A549 (cell line): Measurements from ENCODE around the gene AFG1L. TPM values are rescaled to one million over a fixed set of nuclear protein-coding genes. Genes with fewer than 3 reads are reported as not detected.

Experiments used
- ATAC-seq, 2 experiments: fragments of 200-7000 bp in 1 of 2; fragments of >200 bp in 1 of 2; cut with Nextera tagmentation in 1 of 2; cut with Tn5 transposase in 1 of 2; 3 replicates each; pipeline versions ENCODE4 v1.8.0 to v1.9.1; 2018 to 2020; ENCODE audit warnings: mild to moderate bottlenecking in 1 of 2, moderate library complexity in 1 of 2
- CTCF ChIA-PET: fragments of 300-600 bp; sonication (Branson Sonifier 250); formaldehyde crosslinking; extraction: SDS; loops from one replicate; lab custom pipeline; 2021; ENCODE audit warnings: antibody characterized with exemption, inconsistent platforms; lab: Yijun Ruan, JAX
- POLR2A ChIA-PET: fragments of 350-600 bp; formaldehyde crosslinking; extraction: SDS; loops from one replicate; lab custom pipeline; 2021; ENCODE audit warnings: antibody characterized with exemption, inconsistent platforms; lab: Yijun Ruan, JAX
- DNase-seq, 2 experiments: peaks; one replicate each; pipeline versions ENCODE4 v3.0.0 to v3.0.0-alpha.2; 2011 to 2016; ENCODE audit warnings: low read depth in 1 of 2, low spot score in 1 of 2
- FAIRE-seq: peaks from 2 replicates; lab custom pipeline; 2011; peaks lifted over from hg19 to GRCh38; lab: Jason Lieb, UNC
- H3K27ac ChIP-seq, 2 experiments: fragments of >200 bp; sonication (Bioruptor Twin); formaldehyde crosslinking; 3 replicates each; pipeline ENCODE4 v1.5.1; 2016 to 2017
- H3K4me1 ChIP-seq: fragments of >200 bp; sonication (Bioruptor Twin); formaldehyde crosslinking; 3 replicates; pipeline ENCODE4 v1.6.1; 2016
- H3K4me2 ChIP-seq: fragments of >200 bp; sonication (Bioruptor Twin); formaldehyde crosslinking; 3 replicates; pipeline ENCODE4 v1.6.1; 2016
- H3K4me3 ChIP-seq: fragments of >200 bp; sonication (Bioruptor Twin); formaldehyde crosslinking; 3 replicates; pipeline ENCODE4 v1.5.1; 2016
- H3K9me3 ChIP-seq: fragments of >200 bp; sonication (Bioruptor Twin); formaldehyde crosslinking; 3 replicates; pipeline ENCODE4 v1.6.1; 2016
- BHLHE40 ChIP-seq: IDR thresholded peaks from 2 replicates; pipeline ENCODE4 v1.6.1; 2012; ENCODE audit warnings: low read depth, low read length, inconsistent platforms
- CBX2 ChIP-seq: fragments of 200-600 bp; sonication (generic); IDR thresholded peaks from 2 replicates; pipeline ENCODE4 v1.6.1; 2016; ENCODE audit warnings: low read depth, mild to moderate bottlenecking, borderline replicate concordance
- CEBPB ChIP-seq, 2 experiments: fragments of >200 bp in 1 of 2; sonication (Bioruptor Twin) in 1 of 2; formaldehyde crosslinking in 1 of 2; IDR thresholded peaks; 2 replicates each; pipeline ENCODE4 v1.6.1; 2012 to 2016
- CHD2 ChIP-seq: fragments of 150-350 bp; IDR thresholded peaks from 2 replicates; pipeline ENCODE4 v1.6.1; 2014; ENCODE audit warnings: low read length; ENCODE audit not compliant: partially characterized antibody
- EHMT2 ChIP-seq: fragments of 200-600 bp; sonication (generic); IDR thresholded peaks from 2 replicates; pipeline ENCODE4 v1.6.1; 2016; ENCODE audit warnings: antibody characterized with exemption, low read depth, mild to moderate bottlenecking, moderate library complexity
- EP300 ChIP-seq, 2 experiments: fragments of >200 bp; sonication (Bioruptor Twin); formaldehyde crosslinking; IDR thresholded peaks; 2 replicates in 1 of 2; 3 replicates in 1 of 2; pipeline ENCODE4 v1.6.1; 2016 to 2017
- FOSB ChIP-seq: fragments of 250-450 bp; sonication (Bioruptor Pico); IDR thresholded peaks from 2 replicates; pipeline ENCODE4 v1.5.0; 2020; ENCODE audit warnings: mild to moderate bottlenecking, moderate library complexity
- HEYL ChIP-seq: fragments of 250-450 bp; sonication (Bioruptor Pico); IDR thresholded peaks from 2 replicates; pipeline ENCODE4 v1.8.0; 2021; ENCODE audit warnings: mild to moderate bottlenecking, moderate library complexity
- HOXA7 ChIP-seq: fragments of 250-450 bp; sonication (Bioruptor Pico); IDR thresholded peaks from 2 replicates; pipeline ENCODE4 v1.5.0; 2020; ENCODE audit warnings: mild to moderate bottlenecking, moderate library complexity
- HOXB5 ChIP-seq: fragments of 250-450 bp; sonication (Bioruptor Pico); IDR thresholded peaks from 2 replicates; pipeline ENCODE4 v1.5.0; 2020; ENCODE audit warnings: mild to moderate bottlenecking, moderate library complexity
- MAFK ChIP-seq: fragments of 450-650 bp; IDR thresholded peaks from 2 replicates; pipeline ENCODE4 v1.6.1; 2014; ENCODE audit not compliant: partially characterized antibody
- MYC ChIP-seq: IDR thresholded peaks from 2 replicates; pipeline ENCODE4 v1.6.1; 2012; ENCODE audit warnings: mild to moderate bottlenecking, inconsistent platforms, low read length, improper control_type of control experiment, borderline replicate concordance
- NPAS2 ChIP-seq: fragments of 250-450 bp; sonication (Bioruptor Pico); IDR thresholded peaks from 2 replicates; pipeline ENCODE4 v1.8.0; 2022; ENCODE audit warnings: mild to moderate bottlenecking, moderate library complexity, borderline replicate concordance
- RARB ChIP-seq: fragments of 250-450 bp; sonication (Bioruptor Pico); IDR thresholded peaks from 2 replicates; pipeline ENCODE4 v1.8.0; 2021; ENCODE audit warnings: mild to moderate bottlenecking, moderate library complexity
- REST ChIP-seq: fragments of 200-600 bp; sonication (generic); IDR thresholded peaks from 2 replicates; pipeline ENCODE4 v1.6.1; 2016; ENCODE audit warnings: antibody characterized with exemption, mild to moderate bottlenecking, moderate library complexity
- RNF2 ChIP-seq: fragments of 200-600 bp; sonication (generic); IDR thresholded peaks from 2 replicates; pipeline ENCODE4 v1.6.1; 2016; ENCODE audit warnings: low read depth, mild to moderate bottlenecking, antibody characterized with exemption, moderate library complexity, borderline replicate concordance
- ZC3H11A ChIP-seq: fragments of 450-650 bp; IDR thresholded peaks from 2 replicates; pipeline ENCODE4 v1.6.1; 2014; ENCODE audit warnings: antibody characterized with exemption, mild to moderate bottlenecking
- ZNF302 ChIP-seq: fragments of 250-450 bp; sonication (Bioruptor Pico); IDR thresholded peaks from 2 replicates; pipeline ENCODE4 v1.9.0; 2021; ENCODE audit warnings: inconsistent platforms, mild to moderate bottlenecking, moderate library complexity
- WGBS: methylation state at CpG from one replicate; pipeline ENCODE4 v1.1.6; 2017; ENCODE audit errors: missing lambda C conversion rate; 5-methylcytosine and 5-hydroxymethylcytosine counted together
- polyA plus RNA-seq, 4 experiments: library from polyadenylated mRNA; depleted of rRNA in 3 of 4; stranded (reverse); fragments of >200 nt; fragmentation: RNase III in 1 of 4; extraction: RNeasy Plus Mini Kit Qiagen cat#74134 plus additional on column Dnase treatment in 1 of 4; gene quantifications; 2 replicates in 3 of 4; 3 replicates in 1 of 4; pipeline ENCODE4 v1.2.3, GENCODE V29; 2011 to 2017
- TF ChIP-seq, protein P1 (sequence below): fragments of 250-450 bp; sonication (Bioruptor Pico); IDR thresholded peaks from 2 replicates; pipeline ENCODE4 v1.5.0; 2020; ENCODE audit warnings: low read depth, mild to moderate bottlenecking, moderate library complexity
- TF ChIP-seq, protein P2 (sequence below): IDR thresholded peaks from 2 replicates; pipeline ENCODE4 v1.6.1; 2012
- TF ChIP-seq, protein P3 (sequence below): fragments of 150-350 bp; IDR thresholded peaks from 2 replicates; pipeline ENCODE4 v1.6.1; 2014; ENCODE audit warnings: low read depth, mild to moderate bottlenecking, low read length
- TF ChIP-seq, protein P4 (sequence below): IDR thresholded peaks from 2 replicates; pipeline ENCODE4 v1.6.1; 2012

Gene AFG1L
- polyA plus RNA-seq, 2 of the 4 experiments (the other 2 are of a cell fraction): 1.3 to 2.3 TPM

GRCh38 chr6:108432792-108433191 is 137.9 kb downstream of the AFG1L start:
- no peak overlapping the region for H3K27ac ChIP-seq
- no peak overlapping the region for H3K4me3 ChIP-seq
- POLR2A ChIA-PET: no interaction called here
- no peak for TF ChIP-seq REST
- TF ChIP-seq, protein P1, sequence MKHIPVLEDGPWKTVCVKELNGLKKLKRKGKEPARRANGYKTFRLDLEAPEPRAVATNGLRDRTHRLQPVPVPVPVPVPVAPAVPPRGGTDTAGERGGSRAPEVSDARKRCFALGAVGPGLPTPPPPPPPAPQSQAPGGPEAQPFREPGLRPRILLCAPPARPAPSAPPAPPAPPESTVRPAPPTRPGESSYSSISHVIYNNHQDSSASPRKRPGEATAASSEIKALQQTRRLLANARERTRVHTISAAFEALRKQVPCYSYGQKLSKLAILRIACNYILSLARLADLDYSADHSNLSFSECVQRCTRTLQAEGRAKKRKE: no peak
- no peak for TF ChIP-seq MAFK
- TF ChIP-seq, protein P2, sequence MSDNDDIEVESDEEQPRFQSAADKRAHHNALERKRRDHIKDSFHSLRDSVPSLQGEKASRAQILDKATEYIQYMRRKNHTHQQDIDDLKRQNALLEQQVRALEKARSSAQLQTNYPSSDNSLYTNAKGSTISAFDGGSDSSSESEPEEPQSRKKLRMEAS: no peak
- no peak for TF ChIP-seq MYC
- TF ChIP-seq ZC3H11A: no peak
- no peak for TF ChIP-seq ZNF302 (CRISPR knock-in tag)
- TF ChIP-seq NPAS2 (CRISPR knock-in tag): no peak
- TF ChIP-seq RNF2: no peak
- no peak for TF ChIP-seq CBX2
- TF ChIP-seq RARB (CRISPR knock-in tag): no peak
- no peak for TF ChIP-seq CHD2
- TF ChIP-seq HOXB5 (CRISPR knock-in tag): no peak
- TF ChIP-seq, all 56 proteins: peak for 0
- CTCF ChIA-PET: no interaction called here
- no peak for DNase-seq
- 85% methylated on average over 3 of the region's 3 CpGs for WGBS
- no peak overlapping the region for H3K4me2 ChIP-seq
- no peaks in the 10 kb centered on the region for H3K4me1 ChIP-seq
- ATAC-seq: no peak
- no peak for FAIRE-seq
- no peaks in the 10 kb centered on the region for H3K9me3 ChIP-seq

- H3K4me1 ChIP-seq: no peaks in the 10 kb centered on the region
- no peak for FAIRE-seq
Observed at GRCh38 chr6:108434222-108434621, 139.4 kb downstream of the AFG1L start.

More at GRCh38 chr6:108434222-108434621, 139.4 kb downstream of the AFG1L start:
- ChIA-PET CTCF (interaction anchor here (1.2 kb wide), 1 partner anchor 10 kb away, joined by 3 read pairs; no protein-coding TSS in a partner anchor), POLR2A (no interaction called here)
- Histone ChIP-seq H3K4me2 (no peak overlapping the region), H3K9me3 (no peaks in the 10 kb centered on the region), H3K4me3 (no peak overlapping the region), H3K27ac (no peak overlapping the region)
- WGBS: 73% methylated on average over 1 of the region's 1 CpG
- DNase-seq (no peak), ATAC-seq (no peak)
- TF ChIP-seq CEBPB (IDR thresholded peaks at IDR 0.05) (no peak), RARB (CRISPR knock-in tag) (no peak), NPAS2 (CRISPR knock-in tag) (no peak), FOSB (no peak), HOXB5 (CRISPR knock-in tag) (no peak), HOXA7 (CRISPR knock-in tag) (no peak), CBX2 (no peak), BHLHE40 (no peak), EHMT2 (no peak), EP300 (IDR thresholded peaks at IDR 0.05) (no peak), HEYL (CRISPR knock-in tag) (no peak), CHD2 (no peak)
- TF ChIP-seq, protein P3, sequence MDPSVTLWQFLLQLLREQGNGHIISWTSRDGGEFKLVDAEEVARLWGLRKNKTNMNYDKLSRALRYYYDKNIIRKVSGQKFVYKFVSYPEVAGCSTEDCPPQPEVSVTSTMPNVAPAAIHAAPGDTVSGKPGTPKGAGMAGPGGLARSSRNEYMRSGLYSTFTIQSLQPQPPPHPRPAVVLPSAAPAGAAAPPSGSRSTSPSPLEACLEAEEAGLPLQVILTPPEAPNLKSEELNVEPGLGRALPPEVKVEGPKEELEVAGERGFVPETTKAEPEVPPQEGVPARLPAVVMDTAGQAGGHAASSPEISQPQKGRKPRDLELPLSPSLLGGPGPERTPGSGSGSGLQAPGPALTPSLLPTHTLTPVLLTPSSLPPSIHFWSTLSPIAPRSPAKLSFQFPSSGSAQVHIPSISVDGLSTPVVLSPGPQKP: no peak
- TF ChIP-seq, protein P1: no peak
- TF ChIP-seq, protein P4, sequence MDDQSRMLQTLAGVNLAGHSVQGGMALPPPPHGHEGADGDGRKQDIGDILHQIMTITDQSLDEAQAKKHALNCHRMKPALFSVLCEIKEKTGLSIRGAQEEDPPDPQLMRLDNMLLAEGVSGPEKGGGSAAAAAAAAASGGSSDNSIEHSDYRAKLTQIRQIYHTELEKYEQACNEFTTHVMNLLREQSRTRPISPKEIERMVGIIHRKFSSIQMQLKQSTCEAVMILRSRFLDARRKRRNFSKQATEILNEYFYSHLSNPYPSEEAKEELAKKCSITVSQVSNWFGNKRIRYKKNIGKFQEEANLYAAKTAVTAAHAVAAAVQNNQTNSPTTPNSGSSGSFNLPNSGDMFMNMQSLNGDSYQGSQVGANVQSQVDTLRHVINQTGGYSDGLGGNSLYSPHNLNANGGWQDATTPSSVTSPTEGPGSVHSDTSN: no peak
